Spleen (tissue), 11 donors: Measurements from ENCODE around the gene LRRC59. TPM values are rescaled to one million over a fixed set of nuclear protein-coding genes. Genes with fewer than 3 reads are reported as not detected.

Experiments
- DNase-seq: peaks from one replicate; pipeline ENCODE4 v3.0.0-alpha.2; 2020
- H3K27ac ChIP-seq, 8 donors: fragments of 200-600 bp; sonication (generic) in 7 of 8; 1 replicate in 4 of 8; 2 replicates in 4 of 8; pipeline versions ENCODE4 v1.5.0 to v1.8.0; 2016 to 2021; ENCODE audit warnings: inconsistent platforms in 4 of 8, mild to moderate bottlenecking in 4 of 8, moderate library complexity in 1 of 8
- H3K27me3 ChIP-seq, 7 donors: fragments of 200-600 bp; sonication (generic) in 6 of 7; replicated peaks in 1 of 7; 1 replicate in 4 of 7; 2 replicates in 3 of 7; pipeline versions ENCODE4 v1.5.0 to v1.8.0; 2016 to 2021; ENCODE audit warnings: inconsistent platforms in 3 of 7, mild to moderate bottlenecking in 1 of 7
- H3K36me3 ChIP-seq, 6 donors: fragments of 200-600 bp; sonication (generic) in 5 of 6; 1 replicate in 4 of 6; 2 replicates in 2 of 6; pipeline versions ENCODE4 v1.5.0 to v1.8.0; 2016 to 2021; ENCODE audit warnings: inconsistent platforms in 2 of 6
- H3K4me1 ChIP-seq, 6 donors: fragments of 200-600 bp; sonication (generic) in 5 of 6; 1 replicate in 3 of 6; 2 replicates in 3 of 6; pipeline versions ENCODE4 v1.5.0 to v1.8.0; 2016 to 2021; ENCODE audit warnings: inconsistent platforms in 3 of 6
- H3K4me3 ChIP-seq, 8 donors: fragments of 200-600 bp; sonication (generic) in 7 of 8; 1 replicate in 4 of 8; 2 replicates in 4 of 8; pipeline versions ENCODE4 v1.5.0 to v1.8.0; 2016 to 2021; ENCODE audit warnings: inconsistent platforms in 4 of 8, mild to moderate bottlenecking in 4 of 8, moderate library complexity in 2 of 8
- H3K9me3 ChIP-seq, 8 donors: fragments of 200-600 bp; sonication (generic) in 7 of 8; 1 replicate in 4 of 8; 2 replicates in 4 of 8; pipeline versions ENCODE4 v1.5.0 to v1.8.0; 2016 to 2021; ENCODE audit warnings: inconsistent platforms in 4 of 8
- POLR2A ChIP-seq, 3 donors: fragments of 450-650 bp; IDR thresholded peaks; one replicate each; pipeline ENCODE4 v1.5.1; 2017; ENCODE audit warnings: antibody characterized with exemption in 3 of 3, mild to moderate bottlenecking in 1 of 3
- POLR2AphosphoS5 ChIP-seq, 3 donors: sonication (generic); formaldehyde crosslinking; IDR thresholded peaks; one replicate each; pipeline ENCODE4 v1.5.1; 2017; ENCODE audit warnings: antibody characterized with exemption in 3 of 3
- WGBS, 5 donors: extraction: QIAGEN DNeasy Blood & Tissue Kit in 3 of 5; methylation state at CpG; one replicate each; pipeline versions ENCODE4 v1.1.5 to v1.1.7; 2013 to 2018; 5-methylcytosine and 5-hydroxymethylcytosine counted together
- intact Hi-C: fragments of 100-400 bp; cut with DNase I; formaldehyde crosslinking; loops from one replicate; pipeline ENCODE4 v1.15.0; 2023; ENCODE audit warnings: low total_unique reads
- polyA plus RNA-seq, 3 donors: library from polyadenylated mRNA; stranded (reverse); fragments of 200-250 nt; gene quantifications; one replicate each; pipeline ENCODE4 v1.2.1, GENCODE V29; 2013
- total RNA-seq, 7 donors: library from RNA; depleted of rRNA in 3 of 7; stranded (reverse); fragments of >200 nt in 3 of 7; fragmentation: NEBNext Ultra II Directional in 4 of 7; extraction: Animal tissue kit (Norgen Biotek cat#: 25700) in 4 of 7; gene quantifications; one replicate each; pipeline versions ENCODE4 v1.1.0 to v1.2.1, GENCODE V29; 2016 to 2021
- TF ChIP-seq, protein P1 (sequence below), 11 experiments: fragments of 200-600 bp in 7 of 11; fragments of 450-650 bp in 4 of 11; sonication (generic) in 4 of 11; IDR thresholded peaks in 8 of 11; conservative IDR thresholded peaks in 3 of 11; 1 replicate in 7 of 11; 2 replicates in 4 of 11; pipeline versions ENCODE4 v1.4.0 to v1.8.0; 2016 to 2021; ENCODE audit warnings: antibody characterized with exemption in 11 of 11, inconsistent platforms in 4 of 11, mild to moderate bottlenecking in 1 of 11
- donor health status: healthy with polysubstance abuse.
- donor health status: DM: no; HTN: no; CAD: no; lungs with moderate emphysema.
- donor health status: DM: no; HTN: no; CAD: no.
- donor health status: Bipolar disorder and iron deficiency.
- donor health status: healthy.
- donor health status: DM: no; HTN: no; CAD: no.
- donor health status: DM: yes; HTN: yes; CAD: no.

Gene LRRC59
- total and polyA plus RNA-seq, 10 donors: 12.5 to 71.3 (median 46.1) TPM

DNA sequence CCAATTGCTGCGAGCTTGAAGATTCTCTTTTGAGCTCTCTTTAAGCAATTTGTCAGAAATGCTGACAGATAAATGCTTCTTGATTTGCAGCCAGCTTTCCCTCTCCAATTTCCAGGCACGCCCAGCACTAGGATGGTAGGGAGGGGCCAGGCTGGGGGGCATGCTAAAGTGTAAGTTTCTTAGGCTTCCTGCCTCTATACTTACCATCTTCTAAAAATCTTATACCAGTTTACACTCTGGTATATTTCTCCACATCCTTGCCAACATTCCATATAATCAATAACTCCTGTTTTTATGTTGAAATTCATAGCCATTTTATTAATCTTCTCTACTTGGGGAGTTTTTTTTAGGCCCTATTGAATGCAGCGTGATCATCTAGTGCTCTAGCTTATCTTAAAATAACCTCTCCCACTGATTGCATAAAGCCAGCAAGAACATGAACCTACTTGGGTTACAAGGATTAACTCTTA is 46.2 kb upstream of the LRRC59 start:
- Histone ChIP-seq H3K27ac (no peak overlapping the region), H3K4me1 (peaks cover 0 to 8% (median 0%) of the 10 kb centered on the region in 6 donors), H3K4me3 (no peak overlapping the region), H3K9me3 (no peaks in the 10 kb centered on the region), H3K36me3 (peaks cover 0 to 19% (median 0%) of the 10 kb centered on the region in 6 donors), H3K27me3 (no peaks in the 10 kb centered on the region)
- intact Hi-C loops: no loop called here
- 44 to 81% (median 64%) methylated on average over 3 of the region's 3 CpGs for WGBS, 5 donors
- no peak for DNase-seq
- TF ChIP-seq, protein P1, sequence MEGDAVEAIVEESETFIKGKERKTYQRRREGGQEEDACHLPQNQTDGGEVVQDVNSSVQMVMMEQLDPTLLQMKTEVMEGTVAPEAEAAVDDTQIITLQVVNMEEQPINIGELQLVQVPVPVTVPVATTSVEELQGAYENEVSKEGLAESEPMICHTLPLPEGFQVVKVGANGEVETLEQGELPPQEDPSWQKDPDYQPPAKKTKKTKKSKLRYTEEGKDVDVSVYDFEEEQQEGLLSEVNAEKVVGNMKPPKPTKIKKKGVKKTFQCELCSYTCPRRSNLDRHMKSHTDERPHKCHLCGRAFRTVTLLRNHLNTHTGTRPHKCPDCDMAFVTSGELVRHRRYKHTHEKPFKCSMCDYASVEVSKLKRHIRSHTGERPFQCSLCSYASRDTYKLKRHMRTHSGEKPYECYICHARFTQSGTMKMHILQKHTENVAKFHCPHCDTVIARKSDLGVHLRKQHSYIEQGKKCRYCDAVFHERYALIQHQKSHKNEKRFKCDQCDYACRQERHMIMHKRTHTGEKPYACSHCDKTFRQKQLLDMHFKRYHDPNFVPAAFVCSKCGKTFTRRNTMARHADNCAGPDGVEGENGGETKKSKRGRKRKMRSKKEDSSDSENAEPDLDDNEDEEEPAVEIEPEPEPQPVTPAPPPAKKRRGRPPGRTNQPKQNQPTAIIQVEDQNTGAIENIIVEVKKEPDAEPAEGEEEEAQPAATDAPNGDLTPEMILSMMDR (IDR thresholded peaks at IDR 0.05 in 8 of 11, conservative IDR thresholded peaks at IDR 0.05 in 3 of 11): no peak
- no peak for TF ChIP-seq POLR2AphosphoS5 (IDR thresholded peaks at IDR 0.05)
- no peak for TF ChIP-seq POLR2A (IDR thresholded peaks at IDR 0.05)

DNA sequence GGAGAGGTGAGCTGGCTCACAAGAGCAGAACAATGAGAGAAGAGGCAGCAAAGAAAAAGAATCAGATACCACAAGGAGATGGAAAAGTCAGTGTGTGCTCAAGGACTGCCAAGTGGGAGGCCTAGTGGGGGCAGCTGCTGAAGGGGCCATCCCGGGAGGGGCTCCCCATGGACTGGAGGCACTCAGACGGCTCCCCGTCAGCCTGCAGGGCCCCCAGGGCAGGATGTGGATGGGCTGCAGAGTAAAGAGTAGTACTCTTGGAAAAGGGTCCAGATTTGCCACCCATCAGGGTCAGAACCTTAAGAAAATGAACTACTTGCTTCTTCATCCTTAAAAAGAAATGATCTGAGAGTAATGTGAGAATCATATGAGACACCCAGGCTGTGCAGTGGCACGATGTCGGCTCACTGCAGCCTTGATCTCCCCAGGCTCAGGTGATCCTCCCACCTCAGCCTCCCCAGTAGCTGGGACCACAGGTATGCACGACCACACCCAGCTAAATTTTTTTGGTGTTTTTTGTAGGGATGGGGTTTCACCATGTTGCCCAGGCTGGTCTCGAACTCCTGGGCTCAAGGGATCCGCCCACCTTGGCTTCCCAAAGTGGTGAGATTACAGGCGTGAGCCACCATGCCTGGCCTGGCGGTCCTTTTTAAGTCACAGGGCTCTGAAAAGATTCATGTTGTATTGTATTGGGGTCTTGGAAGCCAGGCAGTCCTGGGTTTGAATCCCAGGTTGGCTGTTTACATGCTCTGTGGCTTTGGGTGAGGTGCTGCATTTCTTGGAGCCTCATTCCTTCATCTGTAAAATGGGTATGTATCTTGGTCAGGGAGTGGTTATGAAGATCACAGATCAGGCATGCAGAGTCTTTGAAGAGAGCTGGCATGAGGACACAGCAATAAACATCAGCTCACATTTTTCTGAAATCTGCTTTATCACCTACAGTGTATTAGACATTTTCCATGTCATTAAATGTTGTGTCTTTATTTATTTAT is 43.8 kb upstream of the LRRC59 start:
- Histone ChIP-seq H3K9me3 (no peaks in the 10 kb centered on the region), H3K36me3 (peaks cover 0 to 31% (median 0%) of the 10 kb centered on the region in 6 donors), H3K4me1 (peaks cover 0 to 8% (median 0%) of the 10 kb centered on the region in 6 donors), H3K27ac (no peak overlapping the region), H3K4me3 (no peak overlapping the region), H3K27me3 (no peaks in the 10 kb centered on the region)
- DNase-seq: no peak
- 83 to 95% (median 93%) methylated on average over 10 of the region's 10 CpGs for WGBS, 5 donors
- TF ChIP-seq POLR2A (IDR thresholded peaks at IDR 0.05) (no peak), POLR2AphosphoS5 (IDR thresholded peaks at IDR 0.05) (no peak)
- TF ChIP-seq, protein P1 (IDR thresholded peaks at IDR 0.05 in 8 of 11, conservative IDR thresholded peaks at IDR 0.05 in 3 of 11): no peak
- intact Hi-C loops: no loop called here

DNA sequence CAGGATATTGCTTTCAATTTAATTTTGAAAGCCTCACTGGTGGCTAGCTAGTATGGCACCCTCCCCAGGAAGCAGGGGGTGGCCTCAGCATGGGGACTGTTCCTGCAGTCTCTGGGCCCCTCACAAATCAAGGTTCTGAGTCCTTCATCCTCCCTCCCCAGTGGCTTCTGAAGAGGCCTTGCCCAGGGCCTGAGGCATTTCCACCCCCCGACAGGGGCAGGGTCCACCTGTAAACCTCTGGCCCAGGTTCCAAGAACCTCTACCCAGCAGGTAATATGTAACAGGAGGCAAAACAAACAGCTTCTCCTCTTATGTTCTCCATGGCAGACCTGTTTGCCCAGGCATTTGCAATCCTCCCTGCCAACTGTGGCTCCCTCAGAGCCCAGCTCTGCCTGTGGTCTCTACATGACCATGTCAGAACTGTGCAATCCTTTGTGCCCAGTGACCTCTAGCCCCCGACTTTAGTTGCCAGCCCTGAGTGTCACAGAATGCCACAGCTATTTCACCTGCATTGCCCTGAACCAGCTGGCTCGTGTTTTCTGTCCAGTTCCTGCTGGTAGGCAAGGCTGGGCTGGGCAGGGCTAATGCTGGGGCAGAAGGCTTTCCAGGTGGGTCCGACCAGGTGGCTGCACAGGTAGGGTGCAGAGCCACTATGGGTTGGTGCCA is 43.0 kb upstream of the LRRC59 start:
- Histone ChIP-seq H3K27me3 (no peaks in the 10 kb centered on the region), H3K4me3 (no peak overlapping the region), H3K36me3 (peaks cover 0 to 26% (median 0%) of the 10 kb centered on the region in 6 donors), H3K9me3 (no peaks in the 10 kb centered on the region), H3K27ac (no peak overlapping the region), H3K4me1 (peaks cover 0 to 8% (median 0%) of the 10 kb centered on the region in 6 donors)
- 89 to 97% (median 91%) methylated on average over 4 of the region's 4 CpGs for WGBS, 5 donors
- no peak for TF ChIP-seq POLR2AphosphoS5 (IDR thresholded peaks at IDR 0.05)
- TF ChIP-seq, protein P1 (IDR thresholded peaks at IDR 0.05 in 8 of 11, conservative IDR thresholded peaks at IDR 0.05 in 3 of 11): no peak
- no peak for TF ChIP-seq POLR2A (IDR thresholded peaks at IDR 0.05)
- intact Hi-C loops: no loop called here
- DNase-seq: no peak
